ENCODE data around the gene CTNNA1.
A peak's percentile ranks its signal among the peaks of the same experiment; 100 is the strongest.

The CTNNA1 gene

GRCh38 chr5:138975098-138975847 lies 222.0 kb downstream of the CTNNA1 start:
- Mint-ChIP-seq H3K9me3 (no peaks in the 10 kb centered on the region), H3K4me3 (peak overlapping the region in 2 of 3 experiments; percentile 24 to 30), H3K27me3 (ENCODE audit: low read depth) (no peaks in the 10 kb centered on the region), H3K36me3 (ENCODE audit: low read depth) (peaks cover 3% of the 10 kb centered on the region), H3K27ac (peak overlapping the region; percentile 88 to 98 (median 95)), H3K4me1 (peaks cover 61% of the 10 kb centered on the region)
- no peak for TF ChIP-seq CTCF (IDR thresholded peaks at IDR 0.05; ENCODE audit: unreplicated experiment in 3 of 3)

- TF ChIP-seq CTCF (IDR thresholded peaks at IDR 0.05; ENCODE audit: unreplicated experiment in 3 of 3): no peak
- peaks cover 46% of the 10 kb centered on the region for H3K4me1 Mint-ChIP-seq
- H3K9me3 Mint-ChIP-seq: no peaks in the 10 kb centered on the region
- H3K4me3 Mint-ChIP-seq: no peak overlapping the region
- H3K27me3 Mint-ChIP-seq (ENCODE audit: low read depth): no peaks in the 10 kb centered on the region
- peak overlapping the region in 2 of 3 experiments; percentile 7 to 77 for H3K27ac Mint-ChIP-seq
- peaks cover 3% of the 10 kb centered on the region for H3K36me3 Mint-ChIP-seq (ENCODE audit: low read depth)
Observed at GRCh38 chr5:138978080-138978479, 224.9 kb downstream of the CTNNA1 start.

- H3K4me1 Mint-ChIP-seq: peaks cover 46% of the 10 kb centered on the region
- H3K27me3 Mint-ChIP-seq (ENCODE audit: low read depth): no peaks in the 10 kb centered on the region
- H3K36me3 Mint-ChIP-seq (ENCODE audit: low read depth): peaks cover 3% of the 10 kb centered on the region
- no peaks in the 10 kb centered on the region for H3K9me3 Mint-ChIP-seq
- TF ChIP-seq CTCF (IDR thresholded peaks at IDR 0.05; ENCODE audit: unreplicated experiment in 3 of 3): no peak
- no peak overlapping the region for H3K4me3 Mint-ChIP-seq
- H3K27ac Mint-ChIP-seq: no peak overlapping the region
Observed at GRCh38 chr5:138978581-138978980, 225.4 kb downstream of the CTNNA1 start.

GRCh38 chr5:138979684-138980280 lies 226.6 kb downstream of the CTNNA1 start:
- Mint-ChIP-seq H3K36me3 (ENCODE audit: low read depth) (peaks cover 3% of the 10 kb centered on the region), H3K27me3 (ENCODE audit: low read depth) (no peaks in the 10 kb centered on the region), H3K27ac (peak overlapping the region in 2 of 3 experiments; percentile 11 to 35), H3K9me3 (no peaks in the 10 kb centered on the region), H3K4me1 (peaks cover 40% of the 10 kb centered on the region), H3K4me3 (no peak overlapping the region)
- no peak for TF ChIP-seq CTCF (IDR thresholded peaks at IDR 0.05; ENCODE audit: unreplicated experiment in 3 of 3)

GRCh38 chr5:138980441-138980840 lies 227.2 kb downstream of the CTNNA1 start:
- peak overlapping the region in 2 of 3 experiments; percentile 11 to 35 for H3K27ac Mint-ChIP-seq
- H3K36me3 Mint-ChIP-seq (ENCODE audit: low read depth): peaks cover 3% of the 10 kb centered on the region
- H3K4me3 Mint-ChIP-seq: no peak overlapping the region
- no peak for TF ChIP-seq CTCF (IDR thresholded peaks at IDR 0.05; ENCODE audit: unreplicated experiment in 3 of 3)
- H3K9me3 Mint-ChIP-seq: no peaks in the 10 kb centered on the region
- no peaks in the 10 kb centered on the region for H3K27me3 Mint-ChIP-seq (ENCODE audit: low read depth)
- peaks cover 34% of the 10 kb centered on the region for H3K4me1 Mint-ChIP-seq
